Thoracic aorta (tissue), 2 donors: ENCODE data around the gene UGT1A7. TPM values are rescaled to one million over a fixed set of nuclear protein-coding genes. Genes with fewer than 3 reads are reported as not detected.

ENCODE experiments used
- ATAC-seq: fragments of 150-250 bp; one replicate; pipeline ENCODE4 v1.8.0; 2017; ENCODE audit warnings: low read depth; ENCODE audit not compliant: insufficient number of reproducible peaks, low FRiP score
- DNase-seq: peaks from one replicate; pipeline ENCODE4 v3.0.0-alpha.2; 2020; ENCODE audit warnings: low spot score
- H3K27ac ChIP-seq, 2 donors: fragments of 200-600 bp; sonication (generic); 1 replicate in 1 of 2; 2 replicates in 1 of 2; pipeline ENCODE4 v1.5.1; 2016; ENCODE audit warnings: mild to moderate bottlenecking in 2 of 2, moderate library complexity in 2 of 2
- H3K27me3 ChIP-seq: fragments of 200-600 bp; sonication (generic); replicated peaks from 2 replicates; pipeline ENCODE4 v1.6.0; 2016; ENCODE audit warnings: mild to moderate bottlenecking; ENCODE audit not compliant: insufficient read depth
- H3K36me3 ChIP-seq: fragments of 200-600 bp; sonication (generic); one replicate; pipeline ENCODE4 v1.5.1; 2016
- H3K4me1 ChIP-seq, 2 donors: fragments of 200-600 bp; sonication (generic); 1 replicate in 1 of 2; 2 replicates in 1 of 2; pipeline versions ENCODE4 v1.5.1 to v1.6.0; 2016; ENCODE audit warnings: low read depth in 2 of 2, mild to moderate bottlenecking in 1 of 2; ENCODE audit not compliant: control insufficient read depth in 1 of 2
- H3K4me3 ChIP-seq: fragments of 200-600 bp; sonication (generic); 2 replicates; pipeline ENCODE4 v1.5.1; 2016; ENCODE audit warnings: mild to moderate bottlenecking
- H3K9me3 ChIP-seq: fragments of 200-600 bp; sonication (generic); 2 replicates; pipeline ENCODE4 v1.5.1; 2016
- total RNA-seq, 2 donors: library from RNA; depleted of rRNA; stranded (reverse); fragments of >200 nt; gene quantifications; one replicate each; pipeline versions ENCODE4 v1.1.0 to v1.2.3, GENCODE V29; 2016
- TF ChIP-seq, protein P1 (sequence below): fragments of 200-600 bp; sonication (generic); IDR thresholded peaks from one replicate; pipeline ENCODE4 v1.5.1; 2019; ENCODE audit warnings: antibody characterized with exemption

The UGT1A7 gene
- total RNA-seq, 2 donors from 2014 or later: 0.35 TPM; not detected in 1

DNA sequence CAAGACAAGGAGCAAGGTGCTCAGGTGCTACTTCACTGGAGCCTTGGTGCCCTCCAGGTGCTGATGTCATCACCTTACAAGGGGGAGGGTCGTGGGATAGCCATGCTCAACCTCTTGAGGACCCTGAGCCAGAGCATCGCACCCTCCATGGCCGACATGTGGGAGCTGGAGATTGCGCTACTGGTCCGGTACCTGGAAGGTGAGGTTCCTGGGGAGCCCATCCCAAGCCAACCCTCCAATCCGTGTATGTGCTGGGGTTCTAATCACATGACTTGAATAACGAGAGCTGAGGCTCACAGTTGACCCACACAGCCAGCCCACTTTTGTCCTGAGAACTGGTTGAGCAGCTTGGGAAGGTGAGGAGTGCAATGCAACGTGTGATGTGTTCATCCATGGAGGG, 122.3 kb downstream of the UGT1A7 start:
- no peaks in the 10 kb centered on the region for H3K9me3 ChIP-seq
- H3K36me3 ChIP-seq: no peaks in the 10 kb centered on the region
- TF ChIP-seq, protein P1, sequence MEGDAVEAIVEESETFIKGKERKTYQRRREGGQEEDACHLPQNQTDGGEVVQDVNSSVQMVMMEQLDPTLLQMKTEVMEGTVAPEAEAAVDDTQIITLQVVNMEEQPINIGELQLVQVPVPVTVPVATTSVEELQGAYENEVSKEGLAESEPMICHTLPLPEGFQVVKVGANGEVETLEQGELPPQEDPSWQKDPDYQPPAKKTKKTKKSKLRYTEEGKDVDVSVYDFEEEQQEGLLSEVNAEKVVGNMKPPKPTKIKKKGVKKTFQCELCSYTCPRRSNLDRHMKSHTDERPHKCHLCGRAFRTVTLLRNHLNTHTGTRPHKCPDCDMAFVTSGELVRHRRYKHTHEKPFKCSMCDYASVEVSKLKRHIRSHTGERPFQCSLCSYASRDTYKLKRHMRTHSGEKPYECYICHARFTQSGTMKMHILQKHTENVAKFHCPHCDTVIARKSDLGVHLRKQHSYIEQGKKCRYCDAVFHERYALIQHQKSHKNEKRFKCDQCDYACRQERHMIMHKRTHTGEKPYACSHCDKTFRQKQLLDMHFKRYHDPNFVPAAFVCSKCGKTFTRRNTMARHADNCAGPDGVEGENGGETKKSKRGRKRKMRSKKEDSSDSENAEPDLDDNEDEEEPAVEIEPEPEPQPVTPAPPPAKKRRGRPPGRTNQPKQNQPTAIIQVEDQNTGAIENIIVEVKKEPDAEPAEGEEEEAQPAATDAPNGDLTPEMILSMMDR: no peak
- H3K4me1 ChIP-seq: no peaks in the 10 kb centered on the region
- H3K27me3 ChIP-seq: no peaks in the 10 kb centered on the region
- H3K27ac ChIP-seq: no peak overlapping the region
- ATAC-seq (no peak), DNase-seq (no peak)
- H3K4me3 ChIP-seq: no peak overlapping the region

DNA sequence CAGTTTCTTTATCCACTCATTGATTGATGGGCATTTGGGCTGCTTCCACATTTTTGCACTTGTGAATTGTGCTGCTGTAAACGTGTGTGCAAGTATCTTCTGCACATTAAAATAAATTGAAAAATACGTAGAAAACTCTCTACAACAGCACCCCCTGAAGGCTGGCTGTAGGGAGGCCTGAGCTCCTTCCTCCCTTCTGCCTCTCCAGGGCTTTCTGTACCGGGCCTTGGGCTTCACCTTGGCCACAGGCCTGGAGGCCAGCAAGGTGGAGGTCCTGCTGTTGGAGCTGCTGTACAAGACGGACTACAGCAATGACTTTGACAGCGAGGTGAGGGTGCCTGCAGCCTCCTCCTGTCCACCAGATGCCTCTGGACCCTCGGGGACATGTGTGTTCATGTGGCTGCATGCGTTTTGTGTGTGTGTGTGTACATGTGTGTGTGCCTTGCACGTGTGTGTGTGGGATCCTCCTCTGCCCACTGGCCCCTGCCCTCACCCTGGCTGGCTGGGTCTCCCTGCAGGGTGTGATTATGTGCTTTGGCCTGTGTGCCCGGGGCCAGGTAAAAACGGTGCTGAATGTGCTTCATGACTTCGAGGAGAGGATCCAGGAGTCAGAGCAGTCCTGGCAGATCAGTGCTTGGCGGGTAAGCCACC, 125.6 kb downstream of the UGT1A7 start:
- Histone ChIP-seq H3K36me3 (no peaks in the 10 kb centered on the region), H3K4me3 (no peak overlapping the region), H3K9me3 (no peaks in the 10 kb centered on the region), H3K27ac (no peak overlapping the region), H3K4me1 (no peaks in the 10 kb centered on the region), H3K27me3 (no peaks in the 10 kb centered on the region)
- TF ChIP-seq, protein P1: no peak
- ATAC-seq: no peak
- no peak for DNase-seq

DNA sequence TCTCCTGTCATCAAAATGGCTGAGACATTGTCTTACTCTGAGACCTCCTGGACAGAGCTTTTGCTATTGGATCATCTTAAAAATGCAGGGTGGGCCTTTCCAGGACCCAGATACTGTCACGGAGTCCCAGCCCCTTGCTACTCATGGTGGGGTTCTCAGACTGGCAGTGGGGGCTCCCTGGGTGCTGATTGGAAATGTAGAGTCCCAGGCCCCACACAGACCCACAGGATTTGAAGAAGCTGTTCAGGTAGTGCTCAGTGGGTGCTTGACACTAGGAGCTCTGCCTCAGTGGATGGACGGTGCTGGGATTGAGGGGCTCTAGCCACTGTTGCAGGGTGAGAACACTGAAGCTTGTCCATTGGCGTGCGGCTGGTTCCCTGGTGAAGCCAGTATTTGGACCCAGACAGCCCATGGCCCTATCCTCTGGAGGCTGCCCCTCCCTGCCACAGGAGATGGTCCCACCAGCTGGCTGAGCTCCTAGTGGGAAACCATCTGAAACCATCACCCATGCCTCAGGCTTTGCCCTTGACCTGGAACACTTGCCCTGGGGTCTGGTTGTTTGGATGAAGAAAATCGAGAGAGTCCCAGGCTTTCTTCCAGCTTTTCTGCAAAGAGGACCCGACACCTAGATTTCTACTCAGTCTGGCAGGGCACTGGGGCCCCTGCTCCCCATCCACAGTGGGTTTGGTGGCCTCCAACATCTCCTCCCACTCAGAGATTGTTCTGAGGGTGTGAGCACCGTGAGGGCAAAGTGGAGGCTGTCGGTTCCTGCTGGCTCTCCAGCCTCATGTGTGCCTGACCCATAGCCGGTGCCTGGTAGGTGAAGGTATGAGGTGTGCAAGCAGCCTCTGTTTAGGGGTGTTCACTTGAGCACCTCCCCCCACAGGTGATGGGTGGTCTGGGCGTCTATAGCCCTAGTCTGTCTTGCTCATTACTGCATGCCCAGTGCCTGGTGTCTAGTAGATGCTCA, 126.5 kb downstream of the UGT1A7 start:
- ATAC-seq: no peak
- no peak for DNase-seq
- Histone ChIP-seq H3K36me3 (no peaks in the 10 kb centered on the region), H3K9me3 (no peaks in the 10 kb centered on the region), H3K27me3 (no peaks in the 10 kb centered on the region), H3K4me1 (no peaks in the 10 kb centered on the region), H3K4me3 (no peak overlapping the region), H3K27ac (no peak overlapping the region)
- TF ChIP-seq, protein P1: no peak

DNA sequence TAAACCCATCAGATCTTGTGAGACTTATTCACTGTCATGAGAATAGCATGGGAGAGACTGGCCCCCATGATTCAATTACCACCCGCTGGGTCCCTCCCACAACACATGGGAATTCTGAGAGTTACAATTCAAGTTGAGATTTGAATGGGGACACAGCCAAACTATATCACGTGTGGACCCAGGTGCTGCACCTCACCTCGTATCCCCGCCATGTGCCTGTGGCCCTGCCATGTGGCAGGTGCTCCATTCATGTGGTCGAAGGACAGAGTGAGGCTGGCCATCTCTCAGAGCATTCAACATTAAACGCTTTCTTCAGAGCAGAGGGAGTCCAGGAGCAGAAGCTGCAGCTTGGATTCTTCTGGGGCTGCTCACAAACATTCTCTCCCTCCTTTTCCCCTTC, 128.7 kb downstream of the UGT1A7 start:
- TF ChIP-seq, protein P1: no peak
- ATAC-seq: no peak
- Histone ChIP-seq H3K27me3 (no peaks in the 10 kb centered on the region), H3K9me3 (no peaks in the 10 kb centered on the region), H3K4me3 (no peak overlapping the region), H3K27ac (no peak overlapping the region), H3K36me3 (no peaks in the 10 kb centered on the region), H3K4me1 (no peaks in the 10 kb centered on the region)
- no peak for DNase-seq

DNA sequence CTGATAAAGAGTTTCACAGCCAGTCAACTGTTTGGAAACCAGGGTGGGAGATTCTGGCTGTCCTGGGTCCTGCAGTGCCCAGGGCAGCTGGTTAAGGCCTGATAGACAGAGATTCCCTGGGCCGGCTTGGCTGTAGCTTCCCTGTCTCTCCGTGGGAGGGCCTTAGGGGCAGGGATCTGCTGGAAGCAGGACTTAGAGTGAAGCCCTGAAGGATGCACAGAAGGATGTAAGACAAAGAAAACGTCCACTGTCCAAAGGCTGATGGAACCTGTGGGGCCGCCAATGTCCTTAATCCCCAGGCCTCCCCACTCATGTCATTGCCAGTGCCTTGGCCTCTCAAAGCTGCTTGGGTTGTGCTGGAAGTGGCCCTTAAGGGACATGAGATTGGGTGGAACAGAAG, 129.4 kb downstream of the UGT1A7 start:
- no peak overlapping the region for H3K4me3 ChIP-seq
- H3K9me3 ChIP-seq: no peaks in the 10 kb centered on the region
- ATAC-seq (no peak), DNase-seq (no peak)
- H3K36me3 ChIP-seq: no peaks in the 10 kb centered on the region
- no peak overlapping the region for H3K27ac ChIP-seq
- no peaks in the 10 kb centered on the region for H3K27me3 ChIP-seq
- TF ChIP-seq, protein P1: no peak
- H3K4me1 ChIP-seq: no peaks in the 10 kb centered on the region
